ENCODE data around the gene RGS19.

RGS19 gene

DNA sequence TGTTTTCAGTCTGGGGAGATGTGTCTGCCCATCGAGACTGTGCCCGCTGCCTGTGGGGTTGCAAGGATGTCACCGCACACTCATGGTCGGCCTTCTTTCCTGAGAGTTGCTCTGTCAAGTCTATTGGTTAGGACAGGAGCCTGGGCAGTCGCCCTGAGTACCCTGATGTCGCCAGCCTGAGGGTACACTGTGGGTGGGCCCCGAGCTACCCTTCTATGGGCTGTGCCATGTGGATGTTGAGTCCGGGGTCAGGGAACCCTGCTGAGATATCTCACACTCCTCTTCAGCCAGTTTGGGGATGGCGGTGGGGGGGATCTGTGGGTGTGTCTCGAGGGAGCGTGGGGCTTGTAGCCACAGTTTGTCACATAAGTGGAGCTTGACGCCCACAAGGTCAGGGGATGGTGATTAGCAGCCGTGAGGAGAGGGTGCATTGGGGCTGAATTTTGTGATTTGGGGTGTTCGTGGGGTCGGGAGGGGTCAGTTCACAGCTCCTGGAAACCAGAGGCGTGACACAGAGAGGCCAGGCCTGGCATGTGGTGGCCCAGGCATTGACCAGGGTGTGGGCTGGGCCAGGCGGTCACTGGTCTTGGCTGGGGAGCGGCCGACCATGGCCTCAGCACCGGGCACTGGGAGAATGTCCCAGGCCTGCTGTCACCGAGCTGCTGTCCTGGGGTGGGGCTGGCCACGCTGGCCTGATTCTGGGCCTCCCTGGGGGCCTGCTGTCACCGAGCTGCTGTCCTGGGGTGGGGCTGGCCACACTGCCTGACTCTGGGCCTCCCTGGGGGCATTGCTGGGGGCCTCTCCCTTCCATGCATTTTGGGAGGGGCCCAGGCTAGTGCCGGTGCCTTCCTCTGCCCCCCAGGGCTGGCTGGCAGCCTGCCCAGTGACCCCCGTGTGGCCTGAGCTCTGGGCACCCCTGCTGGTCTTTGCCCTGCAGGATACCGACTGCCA lies 29.7 kb upstream of the RGS19 start:
- DNase-seq (ENCODE audit: low read depth in 2 of 3, low spot score in 2 of 3), result no peak

DNA sequence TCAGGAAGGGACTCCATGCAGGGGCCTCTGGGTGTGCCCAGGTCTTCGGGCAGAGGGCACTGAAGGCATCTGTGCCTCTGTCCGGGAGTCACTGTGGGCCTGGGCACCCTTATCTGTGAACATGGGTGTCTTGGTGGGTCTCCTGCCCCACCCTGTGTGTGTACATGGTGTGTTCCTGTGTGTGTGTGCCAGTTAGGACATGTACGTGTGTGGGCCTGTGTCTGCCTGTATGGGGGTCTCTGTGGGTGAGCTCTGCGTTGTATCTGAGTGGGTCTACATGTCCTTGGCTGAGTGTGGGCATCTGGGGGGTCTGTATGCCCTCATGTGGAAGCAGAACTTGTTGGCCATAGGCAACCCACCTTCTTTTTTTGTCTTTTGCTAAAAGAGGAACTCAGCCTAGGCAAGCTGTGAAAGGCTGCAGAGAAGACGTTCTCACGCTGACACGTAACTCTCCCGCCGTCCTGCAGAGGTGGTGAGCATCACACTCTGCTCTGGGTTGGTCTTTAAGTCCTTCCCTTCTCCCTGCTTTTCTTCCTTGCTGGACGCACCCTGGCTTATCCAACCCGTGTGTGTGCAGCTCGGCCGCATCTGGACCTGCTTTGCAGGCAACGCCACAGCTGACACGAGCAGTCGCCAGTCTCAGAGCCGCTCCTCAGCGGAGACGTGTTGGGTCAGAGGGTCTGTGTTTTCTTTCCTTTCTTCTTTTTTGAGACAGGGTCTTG lies 28.6 kb upstream of the RGS19 start:
- no peak for DNase-seq (ENCODE audit: low read depth in 2 of 3, low spot score in 2 of 3)

DNA sequence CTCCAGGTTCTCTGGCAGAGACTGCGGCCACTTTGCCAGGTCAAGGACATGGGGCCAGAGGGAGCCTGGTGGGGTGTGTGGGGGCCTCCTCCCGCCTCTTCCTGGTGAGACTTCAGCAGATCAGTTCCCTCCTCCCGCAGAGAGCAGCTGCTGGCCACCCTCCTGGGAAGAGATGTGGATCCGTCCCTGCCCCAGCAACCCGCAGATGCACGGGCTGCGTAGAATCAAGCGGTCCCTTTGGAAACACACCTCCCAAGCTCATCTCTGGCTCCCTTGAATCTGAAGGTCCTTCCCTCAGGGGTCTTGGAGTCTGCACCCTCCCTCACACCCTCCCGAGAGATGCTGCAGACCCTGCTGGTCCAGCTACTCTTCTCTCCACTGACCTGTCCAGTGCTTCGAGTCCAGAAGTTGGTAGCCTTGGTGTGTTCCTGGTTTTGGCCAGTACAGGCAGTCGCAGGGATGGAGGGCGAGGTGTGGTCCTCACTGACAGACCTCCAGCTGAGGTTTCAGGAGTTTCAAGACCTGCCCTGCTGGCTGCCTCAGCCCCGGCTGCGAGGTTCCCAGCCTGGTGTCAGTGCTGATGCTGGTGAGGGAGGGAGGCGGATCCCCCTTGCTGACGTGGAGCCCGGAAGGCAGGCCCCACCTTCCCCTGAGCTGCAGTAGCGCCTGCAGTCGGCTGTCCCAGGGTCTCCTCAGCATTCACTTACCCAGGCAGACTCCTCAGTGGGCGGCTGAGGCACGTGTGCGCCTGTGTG lies 27.8 kb upstream of the RGS19 start, which contains the start of gene NPBWR2:
TSS of gene NPBWR2 (minus strand) at position 585 of the 755 bp plus-strand sequence. CDS start 734 bp downstream, outside the sequence.
- DNase-seq (ENCODE audit: low read depth in 2 of 3, low spot score in 2 of 3), result no peak

DNA sequence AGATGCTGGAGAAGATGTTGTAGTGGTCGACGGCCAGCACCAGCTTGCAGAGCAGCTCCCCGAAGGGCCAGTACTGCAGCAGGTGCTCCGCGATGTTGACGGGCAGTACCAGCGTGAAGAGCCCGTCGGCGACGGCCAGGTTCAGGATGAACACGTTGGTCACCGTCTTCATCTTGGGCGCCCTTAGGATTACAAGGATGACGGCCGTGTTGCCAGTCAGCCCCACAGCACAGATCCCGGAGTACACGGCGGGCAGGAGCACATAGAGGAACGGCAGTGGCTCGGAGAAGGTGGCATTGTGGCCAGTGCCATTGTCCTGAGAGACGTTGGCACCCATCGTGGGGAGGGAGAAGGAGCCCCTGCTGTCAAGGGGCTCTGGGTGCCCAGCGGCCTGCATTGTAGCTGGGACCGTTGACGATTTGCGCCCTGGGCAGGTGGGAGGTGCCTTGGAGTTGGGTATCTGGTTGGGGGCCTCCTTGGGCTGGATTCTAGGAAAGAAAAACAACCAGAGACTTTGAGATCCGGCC lies 27.2 kb upstream of the RGS19 start:
- no peak for DNase-seq (ENCODE audit: low read depth in 2 of 3, low spot score in 2 of 3)

DNA sequence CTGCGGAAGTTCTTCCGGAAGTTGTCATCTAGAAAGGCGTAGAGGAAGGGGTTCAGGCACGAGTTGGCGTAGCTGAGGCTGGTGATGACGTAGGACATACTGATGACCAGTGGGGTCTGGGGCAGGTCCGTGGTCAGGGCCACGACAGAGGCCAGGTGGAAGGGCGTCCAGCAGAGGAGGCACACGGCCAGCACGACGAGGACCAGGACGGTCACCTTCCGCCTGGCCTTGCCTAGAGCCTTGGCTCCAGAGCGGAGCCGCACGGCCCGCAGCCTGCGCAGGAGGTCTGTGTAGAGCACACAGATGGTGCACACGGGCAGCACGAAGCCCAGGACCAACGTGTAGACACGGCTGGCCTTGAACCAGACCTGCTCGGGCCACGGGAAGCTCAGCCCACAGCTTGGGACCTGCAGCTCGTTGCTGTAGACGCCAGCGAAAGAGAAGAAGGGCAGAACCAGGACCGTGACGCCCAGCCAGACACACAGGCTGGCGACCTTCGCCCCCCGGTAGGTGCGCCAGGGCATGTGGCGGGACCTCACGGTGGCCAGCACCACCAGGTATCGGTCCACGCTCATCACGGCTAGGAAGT lies 26.6 kb upstream of the RGS19 start:
- DNase-seq (ENCODE audit: low read depth in 2 of 3, low spot score in 2 of 3), result no peak

DNA sequence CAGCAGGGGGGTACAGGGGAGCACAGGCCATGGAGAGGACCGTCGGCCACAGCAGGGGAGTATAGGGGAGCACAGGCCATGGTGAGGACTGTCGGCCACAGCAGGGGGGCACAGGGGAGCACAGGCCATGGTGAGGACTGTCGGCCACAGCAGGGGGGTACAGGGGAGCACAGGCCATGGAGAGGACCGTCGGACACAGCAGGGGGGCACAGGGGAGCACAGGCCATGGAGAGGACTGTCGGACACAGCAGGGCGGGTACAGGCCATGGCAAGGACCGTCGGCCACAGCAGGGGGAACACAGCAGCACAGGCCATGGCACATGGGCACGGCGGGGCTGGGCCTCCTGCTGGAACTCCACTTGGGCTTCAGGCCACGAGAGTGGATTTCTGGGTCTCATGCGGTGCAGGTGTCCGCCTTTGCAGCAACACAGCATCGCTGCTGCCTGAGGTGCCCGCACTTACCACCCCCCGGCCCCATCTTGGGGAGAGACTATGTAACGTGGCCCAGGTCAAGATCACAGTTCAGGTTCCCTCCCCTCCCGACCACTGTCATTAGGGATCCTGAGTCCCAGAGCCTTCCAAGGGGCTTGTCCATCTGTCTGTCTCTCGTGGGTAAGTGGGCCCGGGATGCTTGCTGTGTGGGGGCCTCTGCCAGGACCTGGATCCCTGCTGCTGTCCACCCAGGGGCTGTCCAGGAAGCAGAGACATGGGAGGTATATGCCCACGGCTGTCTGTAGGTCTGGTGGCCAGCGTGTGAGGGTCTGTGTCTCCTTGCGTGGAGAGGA lies 25.5 kb upstream of the RGS19 start:
- DNase-seq (ENCODE audit: low read depth in 2 of 3, low spot score in 2 of 3), result no peak

DNA sequence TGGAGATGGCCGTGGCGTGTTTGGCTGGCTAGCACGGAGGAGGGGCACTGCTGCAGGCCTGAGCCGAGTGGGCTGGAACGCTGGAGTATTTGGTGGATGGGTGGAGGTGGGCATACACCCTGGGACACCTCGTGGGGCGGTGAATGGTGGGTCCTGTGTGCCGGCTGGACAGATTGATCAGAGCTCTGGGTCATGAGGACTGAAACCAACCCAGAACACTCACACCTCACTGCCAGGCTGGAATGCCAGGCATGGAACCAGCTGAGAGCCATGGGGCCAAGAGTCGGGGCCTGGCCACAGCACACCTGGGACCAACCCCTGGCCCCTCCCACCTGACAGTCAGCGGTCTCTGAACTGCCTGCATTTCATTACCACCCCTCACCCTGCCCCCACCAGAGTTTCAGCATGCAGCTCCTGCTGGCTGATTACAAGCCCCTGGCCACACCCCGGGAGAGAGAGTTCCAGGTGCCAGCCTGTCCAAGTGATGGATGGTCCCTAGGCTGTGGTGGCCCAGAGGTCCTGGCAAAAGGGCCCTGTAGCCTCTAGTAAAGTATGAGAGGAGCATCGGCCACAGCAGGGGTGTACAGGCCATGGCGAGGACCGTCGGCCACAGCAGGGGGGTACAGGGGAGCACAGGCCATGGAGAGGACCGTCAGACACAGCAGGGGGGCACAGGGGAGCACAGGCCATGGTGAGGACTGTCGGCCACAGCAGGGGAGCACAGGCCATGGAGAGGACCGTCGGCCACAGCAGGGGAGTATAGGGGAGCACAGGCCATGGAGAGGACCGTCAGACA lies 24.8 kb upstream of the RGS19 start:
- no peak for DNase-seq (ENCODE audit: low read depth in 2 of 3, low spot score in 2 of 3)

DNA sequence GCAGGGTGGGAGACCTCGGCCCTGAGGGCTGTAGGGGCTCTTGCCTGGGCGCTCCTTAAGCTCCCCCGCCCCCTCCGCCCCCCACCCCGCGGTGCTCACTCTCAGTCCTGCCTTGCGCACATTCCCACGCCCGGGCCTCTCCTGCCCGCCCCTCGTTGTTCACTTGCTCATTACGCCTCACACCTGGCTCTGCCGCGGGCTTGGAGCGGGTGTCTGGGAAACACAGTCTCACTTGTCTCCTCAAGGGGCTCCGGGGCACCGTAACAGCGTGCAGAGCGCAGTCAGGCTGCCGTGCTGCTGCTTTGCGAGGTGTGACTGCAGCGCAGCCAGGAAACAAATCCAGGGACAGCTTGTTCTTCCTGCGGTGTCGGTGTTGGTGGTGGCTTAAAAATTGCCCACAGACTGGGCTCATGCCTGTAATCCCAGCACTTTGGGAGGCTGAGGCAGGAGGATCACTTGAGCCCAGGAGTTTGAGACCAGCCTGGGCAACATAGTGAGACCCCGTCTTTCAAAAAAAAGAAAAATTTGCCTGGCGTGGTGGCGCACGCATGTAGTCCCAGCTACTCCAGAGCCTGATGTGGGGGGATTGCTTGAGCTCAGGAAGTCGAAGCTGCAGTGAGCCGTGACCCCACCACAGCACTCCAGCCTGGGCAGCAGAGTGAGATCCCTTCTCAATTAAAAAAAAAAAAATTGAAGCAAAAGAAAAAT lies 23.5 kb upstream of the RGS19 start:
- no peak for DNase-seq (ENCODE audit: low read depth in 2 of 3, low spot score in 2 of 3)

DNA sequence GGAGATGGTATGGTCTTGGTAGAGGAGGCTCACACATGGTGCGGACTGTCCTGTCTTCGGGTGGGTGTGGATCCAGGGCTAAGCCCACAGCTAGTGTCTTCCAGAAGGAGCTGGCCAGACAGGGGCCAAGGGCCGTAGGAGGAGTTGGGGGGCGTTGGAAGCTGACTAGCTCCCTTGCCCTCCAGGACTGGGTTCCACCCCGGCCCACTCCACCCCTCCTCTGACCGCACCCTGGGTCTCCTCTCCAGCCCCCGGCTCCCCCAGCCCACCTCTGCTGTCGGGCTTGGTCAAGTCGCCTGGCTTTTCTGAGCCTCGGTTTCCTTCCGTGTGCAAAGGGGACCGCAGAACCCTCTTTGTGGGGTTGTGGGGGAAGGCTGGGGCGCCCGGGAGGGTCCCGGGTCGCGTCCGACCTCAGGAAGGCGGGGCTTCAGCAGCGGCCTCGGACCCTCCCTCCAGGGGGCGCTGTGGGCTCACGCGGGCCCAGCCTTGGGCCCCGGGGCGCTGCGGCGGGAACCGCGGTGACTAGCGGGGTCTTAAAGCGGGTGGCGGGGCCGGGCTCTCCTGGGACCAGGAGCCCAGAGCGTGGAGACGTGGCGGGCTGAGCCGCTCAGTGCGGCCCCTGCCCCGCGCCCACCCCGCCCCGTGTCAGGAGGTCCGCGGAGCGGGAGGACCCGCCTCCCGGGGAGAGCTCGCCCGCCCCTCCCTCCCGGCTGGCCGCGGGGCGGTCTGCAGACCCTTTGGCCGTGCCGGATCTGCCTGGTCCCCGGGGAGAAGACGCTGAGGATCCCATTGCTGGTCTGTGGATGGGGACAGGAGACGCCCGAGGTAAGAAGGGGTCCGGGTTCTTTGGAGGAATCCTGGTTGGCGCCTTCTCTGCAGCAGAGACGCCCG lies 22.7 kb upstream of the RGS19 start:
- peak in 1 of 3 experiments; percentile 72 for DNase-seq (ENCODE audit: low read depth in 2 of 3, low spot score in 2 of 3)

DNA sequence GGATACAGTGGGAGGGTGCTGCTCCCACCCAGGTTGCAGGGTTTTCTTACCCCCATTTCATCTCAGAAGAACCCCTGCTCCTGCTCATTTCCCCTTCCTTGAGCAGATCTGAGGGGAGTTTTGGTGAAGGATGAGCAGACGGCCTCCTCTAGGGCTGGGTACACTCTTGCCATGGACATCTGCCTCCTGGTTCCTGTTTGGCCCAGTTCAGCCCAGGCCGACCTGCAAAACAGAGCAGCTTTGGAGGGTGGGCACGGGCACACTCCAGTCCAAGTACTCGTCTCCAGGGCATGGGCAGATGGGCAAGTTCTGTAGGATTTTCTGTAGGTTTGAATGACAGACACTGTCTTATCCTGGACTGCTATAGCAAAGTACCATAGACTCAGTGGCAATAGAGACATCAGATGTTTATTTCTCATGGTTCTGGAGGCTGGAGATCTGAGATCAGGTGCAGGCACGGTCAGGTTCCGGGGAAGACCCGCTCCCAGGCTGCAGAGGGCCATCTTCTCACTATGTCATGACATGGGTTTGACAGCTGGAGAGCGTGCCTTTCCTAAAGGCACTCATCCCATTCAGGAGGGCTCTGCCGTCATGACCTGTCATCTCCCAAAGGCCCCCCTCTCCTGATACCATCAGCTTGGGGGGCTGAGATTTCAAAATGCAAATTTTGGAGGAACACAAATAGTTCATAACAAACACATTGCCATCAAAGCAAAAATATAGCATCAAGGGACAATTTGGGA lies 21.8 kb upstream of the RGS19 start:
- DNase-seq (ENCODE audit: low read depth in 2 of 3, low spot score in 2 of 3), result no peak

DNA sequence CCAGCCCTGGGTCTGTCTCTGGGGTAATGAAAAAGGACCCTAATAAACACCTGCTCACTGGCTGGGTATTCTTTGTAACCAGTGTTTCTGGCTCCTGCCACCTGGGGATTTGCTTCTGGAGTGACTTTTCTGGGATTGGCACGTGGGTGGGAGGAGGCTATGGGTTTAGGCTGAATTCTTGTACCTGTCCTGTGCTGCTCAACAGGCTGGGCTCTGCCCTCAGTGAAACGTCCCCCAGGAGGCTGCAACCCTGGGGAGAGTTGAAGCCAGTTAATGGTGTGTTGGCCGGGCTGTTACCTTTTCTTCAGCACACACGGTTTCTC lies 21.2 kb upstream of the RGS19 start:
- no peak for DNase-seq (ENCODE audit: low read depth in 2 of 3, low spot score in 2 of 3)

DNA sequence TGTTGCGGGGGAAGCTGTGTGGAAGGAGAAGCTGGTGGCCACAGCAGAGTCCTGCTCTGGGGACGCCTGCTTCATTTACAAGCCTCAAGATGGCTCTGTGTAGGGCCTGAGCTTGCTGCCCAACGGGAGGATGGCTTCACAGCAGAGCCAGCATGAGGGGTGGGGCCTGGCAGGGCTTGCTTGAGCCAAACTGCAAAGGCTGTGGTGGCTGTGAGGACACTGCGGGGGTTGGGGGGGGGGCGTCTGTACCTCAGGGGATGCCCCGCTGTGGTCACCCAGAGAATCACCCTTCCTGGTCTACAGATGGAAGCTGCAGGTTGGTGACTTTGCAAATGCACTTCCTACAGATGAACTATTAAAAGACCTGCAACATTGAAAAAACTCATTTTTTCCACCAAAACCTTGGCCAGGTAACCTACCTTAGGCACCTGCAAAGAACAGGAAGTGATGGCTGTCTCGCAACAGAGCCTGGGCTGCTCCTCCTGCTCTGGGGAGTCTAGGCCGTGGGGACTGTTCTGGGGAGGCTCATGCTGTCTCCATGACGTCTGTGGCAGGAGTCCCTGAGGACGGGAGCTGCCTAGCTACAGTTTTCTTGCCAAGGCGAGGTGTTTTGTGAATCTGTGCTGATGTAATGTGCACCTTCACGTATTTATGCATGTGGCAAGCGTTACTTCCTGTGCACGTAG lies 20.7 kb upstream of the RGS19 start:
- DNase-seq (ENCODE audit: low read depth in 2 of 3, low spot score in 2 of 3), result no peak

DNA sequence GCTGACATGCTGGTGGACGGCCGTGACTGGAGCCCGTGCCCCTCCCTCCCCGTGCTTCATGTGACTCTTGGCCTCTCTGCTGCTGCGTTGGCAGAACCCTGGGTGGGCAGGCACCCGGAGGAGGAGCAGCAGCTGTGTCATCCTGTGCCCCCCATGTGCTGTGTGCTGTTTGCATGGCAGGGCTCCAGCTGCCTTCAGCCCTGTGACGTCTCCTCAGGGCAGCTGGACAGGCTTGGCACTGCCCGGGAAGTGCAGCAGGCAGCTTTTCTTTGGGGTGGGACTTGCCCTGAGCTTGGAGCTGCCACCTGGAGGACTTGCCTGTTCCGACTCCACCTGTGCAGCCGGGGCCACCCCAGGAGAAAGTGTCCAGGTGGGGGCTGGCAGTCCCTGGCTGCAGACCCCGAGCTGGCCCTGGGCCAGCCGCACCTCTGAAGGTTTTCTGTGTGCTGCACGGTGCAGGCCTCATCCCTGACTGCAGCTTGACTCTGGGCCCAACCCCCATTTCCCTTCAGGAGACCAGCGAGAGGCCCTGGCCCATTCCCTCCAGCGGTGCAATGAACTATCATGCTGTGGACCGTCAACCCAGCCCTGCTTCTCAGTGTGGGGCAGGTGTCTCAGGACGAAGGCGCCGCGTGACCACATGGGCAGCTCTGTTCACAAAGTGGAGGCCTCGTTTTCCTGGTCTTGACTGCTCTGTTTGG lies 19.9 kb upstream of the RGS19 start:
- DNase-seq (ENCODE audit: low read depth in 2 of 3, low spot score in 2 of 3), result no peak

DNA sequence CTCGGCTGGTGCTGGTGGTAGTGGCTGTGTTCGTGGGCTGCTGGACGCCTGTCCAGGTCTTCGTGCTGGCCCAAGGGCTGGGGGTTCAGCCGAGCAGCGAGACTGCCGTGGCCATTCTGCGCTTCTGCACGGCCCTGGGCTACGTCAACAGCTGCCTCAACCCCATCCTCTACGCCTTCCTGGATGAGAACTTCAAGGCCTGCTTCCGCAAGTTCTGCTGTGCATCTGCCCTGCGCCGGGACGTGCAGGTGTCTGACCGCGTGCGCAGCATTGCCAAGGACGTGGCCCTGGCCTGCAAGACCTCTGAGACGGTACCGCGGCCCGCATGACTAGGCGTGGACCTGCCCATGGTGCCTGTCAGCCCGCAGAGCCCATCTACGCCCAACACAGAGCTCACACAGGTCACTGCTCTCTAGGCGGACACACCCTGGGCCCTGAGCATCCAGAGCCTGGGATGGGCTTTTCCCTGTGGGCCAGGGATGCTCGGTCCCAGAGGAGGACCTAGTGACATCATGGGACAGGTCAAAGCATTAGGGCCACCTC lies 19.2 kb upstream of the RGS19 start:
- no peak for DNase-seq (ENCODE audit: low read depth in 2 of 3, low spot score in 2 of 3)

DNA sequence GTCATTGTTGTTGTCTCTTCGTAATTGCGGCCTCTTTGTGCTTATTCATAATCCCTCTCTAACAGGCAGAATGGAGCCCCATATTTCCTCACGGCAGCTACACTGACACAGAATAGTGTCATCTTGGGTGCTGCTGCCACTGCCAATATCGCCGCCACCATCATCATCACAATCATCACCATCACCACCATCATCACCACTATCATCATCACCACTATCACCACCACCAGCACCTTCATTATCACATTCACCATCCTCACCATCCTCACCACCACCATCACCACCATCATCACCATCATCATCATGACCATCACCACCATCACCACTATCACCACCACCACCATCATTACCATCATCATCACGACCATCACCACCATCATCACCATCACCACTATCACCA lies 17.2 kb upstream of the RGS19 start:
- DNase-seq (ENCODE audit: low read depth in 2 of 3, low spot score in 2 of 3), result no peak

DNA sequence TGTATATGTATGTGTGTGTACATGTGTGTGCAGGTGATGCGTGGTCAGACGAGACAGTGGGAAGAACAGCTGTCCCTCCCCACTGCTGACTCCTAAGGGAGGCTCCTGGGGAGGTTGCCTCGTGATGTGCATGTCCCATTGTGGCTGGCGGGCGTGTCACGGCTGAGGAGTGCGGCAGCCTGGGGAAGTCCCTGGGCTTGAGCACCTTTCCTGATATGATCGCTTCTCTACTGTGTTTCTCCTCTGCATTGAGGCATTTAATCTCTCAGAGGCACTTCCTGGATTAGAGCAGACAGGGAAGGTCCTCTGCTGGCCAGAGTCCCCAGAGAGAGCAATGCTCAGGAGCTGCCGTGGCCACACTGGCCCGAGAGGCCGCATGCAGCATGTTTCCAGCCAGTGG lies 16.6 kb upstream of the RGS19 start:
- no peak for DNase-seq (ENCODE audit: low read depth in 2 of 3, low spot score in 2 of 3)
